ENCODE measurements around the gene BCL11B. TPM values are rescaled to one million over a fixed set of nuclear protein-coding genes. Genes with fewer than 3 reads are reported as not detected.

The BCL11B gene
- total and polyA plus RNA-seq, 2 donors = 15.1 to 55.5 TPM

DNA sequence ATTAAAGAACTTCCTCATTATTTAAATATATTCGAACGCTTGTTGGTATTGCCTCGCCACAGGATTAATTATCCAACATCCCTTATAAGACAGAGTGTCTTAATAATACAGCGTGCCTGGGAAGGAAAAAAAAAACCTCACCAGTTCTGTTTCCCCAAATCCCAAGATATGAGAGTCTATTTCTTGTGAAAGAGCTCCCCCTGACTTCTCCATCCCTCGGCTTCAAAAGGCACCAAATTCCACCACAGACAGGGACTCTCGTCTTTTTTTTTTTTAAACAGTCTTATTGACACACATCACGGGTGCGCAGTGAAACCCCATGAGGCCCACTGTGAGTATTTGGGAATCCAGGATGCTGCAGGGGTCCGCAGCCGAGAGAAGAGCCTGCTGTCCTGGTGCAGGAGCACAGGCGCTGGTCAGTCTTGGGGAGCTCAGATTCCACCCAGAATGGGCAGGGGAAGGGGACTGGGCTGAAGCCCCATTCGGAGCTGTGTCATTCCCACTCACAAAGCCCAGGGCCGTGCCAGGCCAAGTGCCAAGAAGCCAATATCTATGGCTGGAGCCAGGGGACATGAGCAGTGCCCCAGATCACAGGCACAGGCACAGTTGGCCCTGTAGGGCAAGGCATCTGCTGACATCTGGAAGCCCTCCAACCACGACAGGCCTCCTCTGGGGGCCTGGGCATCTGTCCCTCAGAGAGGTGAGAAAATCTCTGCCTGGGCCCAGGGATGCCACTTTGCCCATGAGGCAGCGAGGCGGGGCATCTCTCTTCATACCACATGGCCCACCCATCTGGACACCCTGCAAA lies 71.9 kb downstream of the BCL11B start:
- DNase-seq (ENCODE audit: low read depth in 6 of 9, low spot score in 9 of 9) = no peak

DNA sequence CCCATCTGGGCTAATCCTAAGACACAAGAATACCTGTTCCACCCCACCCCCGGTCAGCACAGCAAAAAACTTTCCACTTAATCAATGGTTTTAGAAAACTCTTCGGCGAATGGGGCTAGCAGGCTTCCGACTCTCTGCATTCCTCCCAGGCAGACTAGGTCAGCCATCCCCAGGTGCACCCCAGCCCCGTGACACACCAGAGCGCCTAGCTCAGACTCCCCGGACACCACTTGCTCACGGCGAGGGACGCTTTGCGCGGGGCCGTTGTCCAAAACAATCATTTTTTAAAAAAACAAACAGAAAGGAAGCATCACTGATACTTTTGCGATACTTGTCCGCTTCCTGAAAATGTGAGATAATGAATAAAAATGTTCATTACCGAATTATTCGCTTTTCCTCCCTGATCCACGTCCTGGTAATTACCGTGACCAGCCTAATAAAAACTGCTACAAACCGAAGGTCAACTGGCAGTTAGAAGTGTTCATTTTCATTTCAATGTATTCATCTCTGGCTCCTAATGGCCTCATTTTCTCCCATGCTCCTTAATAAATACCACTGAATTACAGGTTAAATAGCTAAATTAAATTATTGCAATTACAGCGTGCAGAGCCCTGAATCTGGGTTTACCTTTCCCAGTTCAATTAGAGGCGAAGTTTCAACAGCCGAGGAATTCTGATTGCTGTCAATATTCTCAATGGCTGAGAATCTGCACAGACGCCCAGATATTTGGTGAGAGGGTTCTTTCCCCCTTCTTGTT lies 73.1 kb downstream of the BCL11B start:
- H3K9me3 ChIP-seq (ENCODE audit: control insufficient read depth in 2 of 2, insufficient read depth in 1 of 2, low read length in 1 of 2) = peaks cover 0 to 1% of the 10 kb centered on the region in 2 donors
- peaks cover 15 to 91% of the 10 kb centered on the region in 2 donors for H3K4me1 ChIP-seq (ENCODE audit: control insufficient read depth in 2 of 2, insufficient read depth in 2 of 2, low read length in 2 of 2)
- no peaks in the 10 kb centered on the region for H3K27me3 ChIP-seq (ENCODE audit: control insufficient read depth in 2 of 2, insufficient read depth in 1 of 2, low read length in 1 of 2)

More for the DNA sequence above, 71.9 kb downstream of the BCL11B start:
- peaks cover 13 to 91% of the 10 kb centered on the region in 2 donors for H3K4me1 ChIP-seq (ENCODE audit: control insufficient read depth in 2 of 2, insufficient read depth in 2 of 2, low read length in 2 of 2)
- H3K36me3 ChIP-seq (ENCODE audit: control insufficient read depth in 2 of 2, insufficient read depth in 2 of 2, low read length in 1 of 2) = peaks cover 94 to 100% of the 10 kb centered on the region in 2 donors
- H3K27ac ChIP-seq (ENCODE audit: low read depth in 1 of 2, low read length in 1 of 2) = peak overlapping the region in 1 of 2 donors; percentile 4
- no peaks in the 10 kb centered on the region for H3K27me3 ChIP-seq (ENCODE audit: control insufficient read depth in 2 of 2, insufficient read depth in 1 of 2, low read length in 1 of 2)
- 87% methylated on average over 16 of the region's 16 CpGs for WGBS
- no peak overlapping the region for H3K4me3 ChIP-seq (ENCODE audit: low read length in 2 of 2)
- peaks cover 0 to 1% of the 10 kb centered on the region in 2 donors for H3K9me3 ChIP-seq (ENCODE audit: control insufficient read depth in 2 of 2, insufficient read depth in 1 of 2, low read length in 1 of 2)

DNA sequence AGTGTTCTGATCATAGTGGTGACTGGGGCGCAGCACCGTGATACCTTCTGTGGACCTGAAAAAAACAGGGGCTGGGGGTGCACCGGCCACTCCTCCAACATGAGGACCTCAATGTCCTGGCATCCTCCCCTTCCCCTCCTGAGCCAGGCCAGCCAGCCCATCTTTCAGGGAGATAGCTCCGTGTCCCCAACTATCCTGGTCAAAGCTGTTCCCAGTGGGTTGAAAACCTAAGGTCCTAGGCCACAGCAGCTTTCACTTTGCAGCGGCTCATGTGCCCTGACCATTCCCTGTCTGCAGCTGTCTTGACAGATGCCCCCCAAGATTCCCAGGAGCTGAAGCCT lies 75.7 kb downstream of the BCL11B start:
- Histone ChIP-seq H3K27me3 (ENCODE audit: control insufficient read depth in 2 of 2, insufficient read depth in 1 of 2, low read length in 1 of 2) (no peaks in the 10 kb centered on the region), H3K36me3 (ENCODE audit: control insufficient read depth in 2 of 2, insufficient read depth in 2 of 2, low read length in 1 of 2) (peaks cover 78 to 99% of the 10 kb centered on the region in 2 donors), H3K4me3 (ENCODE audit: low read length in 2 of 2) (no peak overlapping the region), H3K9me3 (ENCODE audit: control insufficient read depth in 2 of 2, insufficient read depth in 1 of 2, low read length in 1 of 2) (no peaks in the 10 kb centered on the region), H3K4me1 (ENCODE audit: control insufficient read depth in 2 of 2, insufficient read depth in 2 of 2, low read length in 2 of 2) (peaks cover 38 to 89% of the 10 kb centered on the region in 2 donors), H3K27ac (ENCODE audit: low read depth in 1 of 2, low read length in 1 of 2) (no peak overlapping the region)
- no peak for DNase-seq (ENCODE audit: low read depth in 6 of 9, low spot score in 9 of 9)
- 93% methylated on average over 5 of the region's 5 CpGs for WGBS

More for the DNA sequence above, 73.1 kb downstream of the BCL11B start:
- Histone ChIP-seq H3K27ac (ENCODE audit: low read depth in 1 of 2, low read length in 1 of 2) (peak overlapping the region in 1 of 2 donors; percentile 56), H3K36me3 (ENCODE audit: control insufficient read depth in 2 of 2, insufficient read depth in 2 of 2, low read length in 1 of 2) (peaks cover 93 to 100% of the 10 kb centered on the region in 2 donors), H3K4me3 (ENCODE audit: low read length in 2 of 2) (no peak overlapping the region)
- DNase-seq (ENCODE audit: low read depth in 6 of 9, low spot score in 9 of 9) = no peak
- 91% methylated on average over 24 of the region's 24 CpGs for WGBS

DNA sequence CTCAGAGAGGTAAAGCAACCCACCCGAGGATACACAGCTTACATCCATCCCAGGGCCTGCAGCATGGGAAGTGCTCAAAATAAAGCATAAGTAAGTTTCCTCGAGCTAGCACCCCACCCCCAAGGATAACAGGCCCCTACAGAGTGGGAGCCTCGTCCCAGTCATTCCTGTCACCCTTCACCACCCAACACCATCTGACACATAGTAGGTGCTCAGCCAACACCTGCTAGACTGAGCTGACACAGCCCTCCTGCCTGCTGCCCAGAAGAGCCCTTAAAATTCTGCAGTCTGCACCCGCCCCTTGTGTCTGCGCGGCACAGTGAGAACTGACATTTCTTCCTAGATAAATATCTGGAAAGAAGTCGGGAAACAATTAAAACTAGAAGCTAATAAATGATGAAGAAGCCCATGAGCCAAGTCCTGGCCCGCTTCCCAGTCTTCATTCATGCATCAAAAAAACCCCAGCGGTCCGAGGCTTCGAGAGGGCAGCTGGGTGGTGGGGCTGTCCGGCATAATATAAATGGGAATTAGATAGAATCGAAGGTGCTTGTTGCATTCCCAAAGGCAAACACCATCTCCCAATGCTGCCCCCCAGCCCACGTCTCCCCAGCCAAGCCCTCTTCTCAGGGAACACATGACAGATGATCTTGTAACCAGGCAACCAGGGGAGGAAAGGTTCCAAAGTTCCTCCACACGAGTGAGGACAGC lies 76.2 kb downstream of the BCL11B start:
- Histone ChIP-seq H3K9me3 (ENCODE audit: control insufficient read depth in 2 of 2, insufficient read depth in 1 of 2, low read length in 1 of 2) (no peaks in the 10 kb centered on the region), H3K27ac (ENCODE audit: low read depth in 1 of 2, low read length in 1 of 2) (no peak overlapping the region), H3K27me3 (ENCODE audit: control insufficient read depth in 2 of 2, insufficient read depth in 1 of 2, low read length in 1 of 2) (no peaks in the 10 kb centered on the region), H3K4me1 (ENCODE audit: control insufficient read depth in 2 of 2, insufficient read depth in 2 of 2, low read length in 2 of 2) (peaks cover 41 to 90% of the 10 kb centered on the region in 2 donors), H3K36me3 (ENCODE audit: control insufficient read depth in 2 of 2, insufficient read depth in 2 of 2, low read length in 1 of 2) (peaks cover 73 to 99% of the 10 kb centered on the region in 2 donors), H3K4me3 (ENCODE audit: low read length in 2 of 2) (no peak overlapping the region)
- no peak for DNase-seq (ENCODE audit: low read depth in 6 of 9, low spot score in 9 of 9)
- WGBS = 88% methylated on average over 15 of the region's 15 CpGs

DNA sequence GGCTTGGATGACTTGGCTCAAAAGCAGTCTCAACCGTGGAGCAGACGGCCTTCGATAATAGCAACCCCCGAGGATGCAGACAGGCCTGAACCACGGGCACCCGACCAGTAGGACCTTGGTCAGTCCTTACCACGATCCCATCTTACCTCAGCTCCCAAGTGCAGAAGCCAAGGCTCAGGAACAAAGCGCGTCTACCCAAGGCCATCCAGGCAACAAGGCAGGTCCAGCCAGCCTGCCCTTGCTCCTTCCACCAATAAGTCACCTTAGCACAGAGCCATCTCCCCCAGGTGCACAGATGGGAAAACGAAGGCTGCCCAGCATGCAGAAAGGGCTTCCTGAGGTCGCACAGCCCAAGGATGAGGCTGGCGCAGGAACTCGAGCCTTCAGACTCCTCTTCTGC lies 77.3 kb downstream of the BCL11B start:
- Histone ChIP-seq H3K4me3 (ENCODE audit: low read length in 2 of 2) (no peak overlapping the region), H3K36me3 (ENCODE audit: control insufficient read depth in 2 of 2, insufficient read depth in 2 of 2, low read length in 1 of 2) (peaks cover 69 to 97% of the 10 kb centered on the region in 2 donors), H3K9me3 (ENCODE audit: control insufficient read depth in 2 of 2, insufficient read depth in 1 of 2, low read length in 1 of 2) (no peaks in the 10 kb centered on the region), H3K4me1 (ENCODE audit: control insufficient read depth in 2 of 2, insufficient read depth in 2 of 2, low read length in 2 of 2) (peaks cover 45 to 90% of the 10 kb centered on the region in 2 donors), H3K27ac (ENCODE audit: low read depth in 1 of 2, low read length in 1 of 2) (no peak overlapping the region), H3K27me3 (ENCODE audit: control insufficient read depth in 2 of 2, insufficient read depth in 1 of 2, low read length in 1 of 2) (no peaks in the 10 kb centered on the region)
- 92% methylated on average over 13 of the region's 13 CpGs for WGBS
- DNase-seq (ENCODE audit: low read depth in 6 of 9, low spot score in 9 of 9) = no peak

DNA sequence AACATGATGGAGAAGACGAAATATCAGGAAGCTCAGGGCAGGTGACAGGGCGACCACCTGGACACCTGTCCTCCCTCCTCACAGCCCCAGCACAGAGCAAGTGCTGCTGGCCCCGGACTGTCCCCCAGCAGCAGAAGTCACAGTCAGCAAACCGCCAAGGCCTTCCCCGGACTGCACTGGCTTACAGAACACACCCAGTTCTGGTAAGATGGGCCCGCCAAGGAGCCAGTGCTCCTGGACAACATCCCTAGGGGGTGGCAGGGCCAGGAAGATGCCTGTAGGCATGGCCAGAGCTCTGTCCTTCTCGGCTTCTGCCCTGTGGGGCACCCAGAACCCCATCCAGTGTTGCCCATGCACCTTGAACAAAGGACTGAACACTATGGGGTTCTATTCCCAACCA lies 77.9 kb downstream of the BCL11B start:
- Histone ChIP-seq H3K36me3 (ENCODE audit: control insufficient read depth in 2 of 2, insufficient read depth in 2 of 2, low read length in 1 of 2) (peaks cover 70 to 97% of the 10 kb centered on the region in 2 donors), H3K9me3 (ENCODE audit: control insufficient read depth in 2 of 2, insufficient read depth in 1 of 2, low read length in 1 of 2) (no peaks in the 10 kb centered on the region), H3K27ac (ENCODE audit: low read depth in 1 of 2, low read length in 1 of 2) (peak overlapping the region in 1 of 2 donors; percentile 61), H3K4me3 (ENCODE audit: low read length in 2 of 2) (no peak overlapping the region), H3K4me1 (ENCODE audit: control insufficient read depth in 2 of 2, insufficient read depth in 2 of 2, low read length in 2 of 2) (peaks cover 51 to 92% of the 10 kb centered on the region in 2 donors), H3K27me3 (ENCODE audit: control insufficient read depth in 2 of 2, insufficient read depth in 1 of 2, low read length in 1 of 2) (no peaks in the 10 kb centered on the region)
- DNase-seq (ENCODE audit: low read depth in 6 of 9, low spot score in 9 of 9) = no peak
- WGBS = 95% methylated on average over 7 of the region's 7 CpGs

DNA sequence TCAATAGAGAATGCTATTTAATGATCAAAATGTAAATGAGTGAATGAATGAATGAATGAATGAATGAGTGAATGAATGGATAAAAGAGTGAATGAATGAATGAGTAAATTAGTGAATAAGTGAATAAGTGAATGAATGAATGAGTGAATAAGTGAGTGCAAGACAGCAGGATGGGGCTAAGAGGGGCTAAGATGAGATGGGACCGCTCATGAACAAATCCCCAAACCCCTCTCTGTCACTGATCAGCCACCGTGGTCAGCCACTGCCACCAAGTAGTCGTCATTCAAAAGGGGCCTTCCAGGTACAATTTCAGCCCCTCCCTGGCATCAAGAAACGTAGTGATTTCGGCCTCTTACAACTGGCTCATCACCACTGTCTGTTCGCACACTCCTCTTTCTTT lies 79.2 kb downstream of the BCL11B start:
- Histone ChIP-seq H3K27me3 (ENCODE audit: control insufficient read depth in 2 of 2, insufficient read depth in 1 of 2, low read length in 1 of 2) (no peaks in the 10 kb centered on the region), H3K4me3 (ENCODE audit: low read length in 2 of 2) (no peak overlapping the region), H3K27ac (ENCODE audit: low read depth in 1 of 2, low read length in 1 of 2) (no peak overlapping the region), H3K36me3 (ENCODE audit: control insufficient read depth in 2 of 2, insufficient read depth in 2 of 2, low read length in 1 of 2) (peaks cover 57 to 96% of the 10 kb centered on the region in 2 donors), H3K9me3 (ENCODE audit: control insufficient read depth in 2 of 2, insufficient read depth in 1 of 2, low read length in 1 of 2) (no peaks in the 10 kb centered on the region), H3K4me1 (ENCODE audit: control insufficient read depth in 2 of 2, insufficient read depth in 2 of 2, low read length in 2 of 2) (peaks cover 57 to 94% of the 10 kb centered on the region in 2 donors)
- 71% methylated on average over 6 of the region's 6 CpGs for WGBS
- no peak for DNase-seq (ENCODE audit: low read depth in 6 of 9, low spot score in 9 of 9)

DNA sequence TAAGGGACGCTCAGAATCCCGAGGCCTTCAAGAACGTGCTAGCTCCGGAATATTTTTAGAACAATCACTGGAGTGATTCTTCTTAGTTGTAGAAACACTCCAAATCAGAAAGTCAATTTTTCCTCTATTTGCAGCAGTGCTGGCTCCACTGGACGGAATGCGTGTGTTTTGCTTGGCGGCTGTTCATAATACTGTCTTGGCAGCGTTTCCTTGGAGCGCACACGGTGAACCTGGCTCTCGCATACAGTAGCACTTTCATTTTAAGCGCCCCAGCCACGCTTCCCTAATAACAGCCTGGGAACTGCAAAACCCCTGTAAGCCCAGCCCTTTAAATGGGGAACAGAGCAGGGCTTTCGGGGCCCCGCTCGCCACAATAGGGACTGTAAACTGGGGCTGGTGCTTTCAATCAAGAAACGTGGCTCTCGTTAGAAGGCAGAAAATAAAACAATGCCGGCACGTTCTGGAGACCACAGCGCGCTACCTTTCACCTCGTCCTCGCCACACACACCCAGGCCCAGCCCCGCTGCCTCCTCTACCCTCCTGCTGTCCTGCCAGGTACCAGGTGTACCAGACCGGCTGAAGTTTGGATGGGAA lies 79.9 kb downstream of the BCL11B start:
- peak in 1 of 9 donors; percentile 48 for DNase-seq (ENCODE audit: low read depth in 6 of 9, low spot score in 9 of 9)
- Histone ChIP-seq H3K4me1 (ENCODE audit: control insufficient read depth in 2 of 2, insufficient read depth in 2 of 2, low read length in 2 of 2) (peaks cover 63 to 95% of the 10 kb centered on the region in 2 donors), H3K27me3 (ENCODE audit: control insufficient read depth in 2 of 2, insufficient read depth in 1 of 2, low read length in 1 of 2) (no peaks in the 10 kb centered on the region), H3K36me3 (ENCODE audit: control insufficient read depth in 2 of 2, insufficient read depth in 2 of 2, low read length in 1 of 2) (peaks cover 50 to 96% of the 10 kb centered on the region in 2 donors), H3K9me3 (ENCODE audit: control insufficient read depth in 2 of 2, insufficient read depth in 1 of 2, low read length in 1 of 2) (no peaks in the 10 kb centered on the region), H3K4me3 (ENCODE audit: low read length in 2 of 2) (peak overlapping the region in 1 of 2 donors; percentile 1), H3K27ac (ENCODE audit: low read depth in 1 of 2, low read length in 1 of 2) (peak overlapping the region; percentile 20 to 68)
- 67% methylated on average over 26 of the region's 26 CpGs for WGBS

All from thymus (tissue), 11 donors.